IPS DF 4.7 (cell line): ENCODE results near the gene ASB13.

Experiments used
- DNase-seq: peaks from one replicate; pipeline ENCODE4 v3.0.0-alpha.2; 2013; ENCODE audit warnings: low spot score; ENCODE audit errors: extremely low read depth

ASB13 gene

GRCh38 chr10:5647507-5648240 is 18.7 kb downstream of the ASB13 start:
- no peak for DNase-seq

GRCh38 chr10:5645944-5646617 is 20.3 kb downstream of the ASB13 start:
- no peak for DNase-seq

- no peak for DNase-seq
Measured at GRCh38 chr10:5645375-5645774, 21.0 kb downstream of the ASB13 start.

- no peak for DNase-seq
Measured at GRCh38 chr10:5644930-5645329, 21.5 kb downstream of the ASB13 start.

GRCh38 chr10:5643346-5644067 is 22.9 kb downstream of the ASB13 start:
- DNase-seq = no peak

GRCh38 chr10:5641501-5641900 is 24.9 kb downstream of the ASB13 start:
- DNase-seq = no peak

- no peak for DNase-seq
Measured at GRCh38 chr10:5640501-5640900, 25.9 kb downstream of the ASB13 start.

- no peak for DNase-seq
Measured at GRCh38 chr10:5640036-5640435, 26.4 kb downstream of the ASB13 start.

GRCh38 chr10:5639066-5639465 is 27.3 kb downstream of the ASB13 start:
- DNase-seq = no peak

GRCh38 chr10:5638494-5638893 is 27.9 kb downstream of the ASB13 start:
- DNase-seq = no peak

- no peak for DNase-seq
Measured at GRCh38 chr10:5634918-5635317, 31.5 kb downstream of the ASB13 start.

GRCh38 chr10:5633166-5633749 is 33.1 kb downstream of the ASB13 start:
- no peak for DNase-seq

GRCh38 chr10:5632446-5632845 is 33.9 kb downstream of the ASB13 start:
- DNase-seq = no peak

GRCh38 chr10:5631936-5632335 is 34.5 kb downstream of the ASB13 start:
- no peak for DNase-seq

- DNase-seq = no peak
Measured at GRCh38 chr10:5630112-5630436, 36.3 kb downstream of the ASB13 start.

GRCh38 chr10:5629303-5630111 is 36.9 kb downstream of the ASB13 start:
- DNase-seq = peak; percentile 64

GRCh38 chr10:5628451-5629302 is 37.7 kb downstream of the ASB13 start:
- DNase-seq = no peak

- no peak for DNase-seq
Measured at GRCh38 chr10:5627486-5628044, 38.8 kb downstream of the ASB13 start.

GRCh38 chr10:5625992-5626777 is 40.2 kb downstream of the ASB13 start:
- DNase-seq = no peak
